8988T (cell line): ENCODE measurements around the gene DUSP22.
"Not testable (repeated sequence)": the region's sequence is repeated elsewhere in the genome, so short reads cannot be mapped to it uniquely, and the experiment has no call there.

Experiments
- DNase-seq: peaks from one replicate; pipeline ENCODE4 v3.0.0; 2011

DUSP22 gene

GRCh38 chr6:280775-281468 is 11.4 kb upstream of the DUSP22 start:
- no peak for DNase-seq

GRCh38 chr6:281469-282103 is 10.7 kb upstream of the DUSP22 start:
- no peak for DNase-seq

GRCh38 chr6:282177-282866 is 10.0 kb upstream of the DUSP22 start:
- DNase-seq, result no peak

- DNase-seq, result no peak
These were observed 9.3 kb upstream of the DUSP22 start for GRCh38 chr6:282867-283416.

- DNase-seq, result no peak
These were observed 7.8 kb upstream of the DUSP22 start for GRCh38 chr6:284486-284885.

GRCh38 chr6:285030-285771 is 7.1 kb upstream of the DUSP22 start:
- DNase-seq, result no peak

- not testable (repeated sequence) for DNase-seq
These were observed 6.4 kb upstream of the DUSP22 start for GRCh38 chr6:285902-286301.

GRCh38 chr6:286681-287488 is 5.4 kb upstream of the DUSP22 start:
- DNase-seq, result peak; percentile 6

- DNase-seq, result no peak
These were observed 4.8 kb upstream of the DUSP22 start for GRCh38 chr6:287489-287860.

- peak; percentile 2 for DNase-seq
These were observed 3.4 kb upstream of the DUSP22 start for GRCh38 chr6:288866-289265.

- peak; percentile 4 for DNase-seq
These were observed 2.0 kb upstream of the DUSP22 start for GRCh38 chr6:290111-290922.

GRCh38 chr6:291204-291696 is 1.0 kb upstream of the DUSP22 start:
- DNase-seq, result peak; percentile 24

GRCh38 chr6:292506-293192 is 362 bp downstream of the DUSP22 start:
- peak; percentile 50 for DNase-seq

- no peak for DNase-seq
These were observed 1.2 kb downstream of the DUSP22 start for GRCh38 chr6:293193-294174.

GRCh38 chr6:294656-295565 is 2.6 kb downstream of the DUSP22 start:
- no peak for DNase-seq

GRCh38 chr6:296151-297122 is 4.2 kb downstream of the DUSP22 start:
- DNase-seq, result no peak
